ENCODE measurements around the gene CFAP74.

Gene CFAP74

DNA sequence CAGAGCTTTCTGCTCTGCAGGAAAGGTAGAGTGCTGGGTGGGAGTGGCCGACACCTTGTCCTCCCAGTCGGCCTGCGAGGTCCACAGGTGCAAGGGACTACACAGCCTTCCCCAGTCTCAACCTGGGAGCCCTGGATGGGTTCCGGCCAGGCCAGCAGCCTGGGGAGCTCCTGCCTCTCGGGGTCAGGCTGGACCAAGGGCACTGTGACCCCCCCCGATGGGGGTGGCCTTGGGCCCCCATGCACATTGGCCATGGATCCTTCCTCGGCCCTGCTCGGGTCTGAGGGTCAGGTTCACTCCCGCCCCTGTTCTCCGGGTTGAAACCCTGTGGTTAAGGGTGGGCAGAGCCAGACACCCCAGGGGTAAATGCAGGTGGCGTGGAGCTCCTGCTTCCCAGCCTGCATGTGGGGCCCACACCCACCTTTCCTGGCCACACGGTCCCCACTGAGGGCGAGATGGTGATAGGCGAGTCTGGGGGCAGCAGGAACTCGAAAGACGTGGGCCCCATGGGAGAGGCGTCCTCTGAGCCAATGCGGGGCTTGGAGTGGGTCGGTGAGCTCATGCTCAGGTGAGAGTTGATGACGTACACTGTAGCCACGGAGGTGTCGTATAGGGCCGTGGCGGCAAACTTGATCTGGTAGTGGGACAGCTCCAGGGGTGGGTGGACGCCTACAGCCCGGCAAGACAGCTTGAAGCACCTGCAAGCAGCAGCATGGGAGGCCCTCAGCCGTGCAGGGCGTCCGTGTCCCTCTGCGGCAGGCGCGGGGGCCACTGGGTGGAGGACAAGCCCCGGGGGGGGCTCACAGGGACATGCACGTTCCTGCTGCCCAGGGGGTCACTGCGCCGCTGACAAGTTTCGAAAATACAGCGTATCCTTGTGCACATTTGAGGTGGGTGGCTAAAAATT is 73.7 kb downstream of the CFAP74 start:
- no peak for DNase-seq (ENCODE audit: low read depth)

DNA sequence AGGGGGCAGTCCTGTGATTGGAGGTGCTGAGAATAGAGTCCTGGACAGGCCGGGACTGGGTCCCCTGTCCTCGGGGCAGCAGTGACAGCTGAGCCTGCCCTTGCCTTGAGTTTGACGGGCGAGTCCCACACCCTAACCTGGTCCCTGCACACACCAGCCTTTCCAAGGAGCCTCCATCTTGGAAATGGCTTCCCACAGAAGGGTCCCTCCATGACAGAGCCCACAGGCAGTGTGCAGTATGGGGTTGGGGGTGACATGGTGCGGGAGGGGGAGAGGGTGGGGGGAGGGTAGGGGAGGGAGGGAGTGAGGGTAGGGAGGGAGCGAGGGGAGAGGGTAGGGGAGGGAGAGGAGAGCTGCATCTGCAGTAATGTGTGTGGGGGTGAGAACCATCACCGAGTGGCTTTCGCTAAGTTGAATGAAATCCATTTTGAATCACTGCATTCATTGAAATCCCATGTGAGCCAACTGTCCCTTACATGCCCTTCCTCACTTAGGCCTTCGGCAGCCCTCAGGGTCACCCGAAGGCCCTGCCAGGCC is 74.4 kb downstream of the CFAP74 start:
- DNase-seq (ENCODE audit: low read depth), result no peak

GRCh38 chr1:1928231-1929101 is 75.1 kb downstream of the CFAP74 start:
- no peak for DNase-seq (ENCODE audit: low read depth)

- no peak for DNase-seq (ENCODE audit: low read depth)
These were observed 75.8 kb downstream of the CFAP74 start for GRCh38 chr1:1927751-1928150.

GRCh38 chr1:1926886-1927660 is 76.5 kb downstream of the CFAP74 start:
- DNase-seq (ENCODE audit: low read depth), result no peak

DNA sequence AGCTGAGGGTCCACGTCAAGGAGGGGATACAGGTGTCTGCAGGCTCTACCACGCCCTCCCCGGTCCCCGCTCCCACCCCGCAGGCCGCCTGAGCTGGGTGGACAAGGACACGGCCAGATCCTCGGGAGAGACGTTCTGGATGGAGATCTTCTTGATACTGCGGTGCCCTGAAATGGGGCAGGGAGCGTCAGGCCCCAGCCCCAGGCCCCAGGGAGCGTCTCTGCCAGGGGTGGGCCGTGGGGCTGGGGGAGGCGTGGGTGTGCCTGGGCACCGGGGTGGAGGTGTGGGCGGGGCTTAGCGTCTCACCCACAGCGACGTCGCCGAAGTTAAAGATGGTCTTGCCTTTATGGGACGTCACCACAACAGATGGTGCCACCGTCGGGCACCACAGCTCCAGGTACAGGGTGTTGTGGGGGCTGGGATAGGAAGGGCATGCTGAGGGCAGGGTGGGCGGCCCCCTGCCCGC is 77.2 kb downstream of the CFAP74 start:
- DNase-seq (ENCODE audit: low read depth), result no peak

- no peak for DNase-seq (ENCODE audit: low read depth)
These were observed 77.9 kb downstream of the CFAP74 start for GRCh38 chr1:1925437-1926345.

- no peak for DNase-seq (ENCODE audit: low read depth)
These were observed 78.7 kb downstream of the CFAP74 start for GRCh38 chr1:1924849-1925248.

DNA sequence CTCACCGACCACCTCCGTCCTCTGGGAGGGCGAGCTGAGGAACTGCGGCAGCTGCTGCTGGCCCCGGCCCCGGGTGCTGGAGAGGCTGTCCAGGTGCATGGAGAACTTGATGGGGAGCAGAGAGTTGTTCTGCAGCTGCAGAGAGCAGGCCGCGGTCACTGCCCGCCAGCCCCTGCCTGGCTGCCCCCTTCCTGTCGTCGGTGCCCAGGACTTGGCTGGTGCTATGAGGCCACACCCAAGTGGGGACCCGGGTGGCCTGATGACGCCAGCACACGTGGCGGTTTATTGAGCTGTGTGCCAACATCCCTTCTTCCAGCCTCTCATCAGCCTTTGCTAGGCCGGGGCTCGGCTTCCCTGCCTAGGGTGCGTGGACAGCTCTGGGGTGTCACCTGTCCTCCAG is 79.2 kb downstream of the CFAP74 start:
- DNase-seq (ENCODE audit: low read depth), result no peak

DNA sequence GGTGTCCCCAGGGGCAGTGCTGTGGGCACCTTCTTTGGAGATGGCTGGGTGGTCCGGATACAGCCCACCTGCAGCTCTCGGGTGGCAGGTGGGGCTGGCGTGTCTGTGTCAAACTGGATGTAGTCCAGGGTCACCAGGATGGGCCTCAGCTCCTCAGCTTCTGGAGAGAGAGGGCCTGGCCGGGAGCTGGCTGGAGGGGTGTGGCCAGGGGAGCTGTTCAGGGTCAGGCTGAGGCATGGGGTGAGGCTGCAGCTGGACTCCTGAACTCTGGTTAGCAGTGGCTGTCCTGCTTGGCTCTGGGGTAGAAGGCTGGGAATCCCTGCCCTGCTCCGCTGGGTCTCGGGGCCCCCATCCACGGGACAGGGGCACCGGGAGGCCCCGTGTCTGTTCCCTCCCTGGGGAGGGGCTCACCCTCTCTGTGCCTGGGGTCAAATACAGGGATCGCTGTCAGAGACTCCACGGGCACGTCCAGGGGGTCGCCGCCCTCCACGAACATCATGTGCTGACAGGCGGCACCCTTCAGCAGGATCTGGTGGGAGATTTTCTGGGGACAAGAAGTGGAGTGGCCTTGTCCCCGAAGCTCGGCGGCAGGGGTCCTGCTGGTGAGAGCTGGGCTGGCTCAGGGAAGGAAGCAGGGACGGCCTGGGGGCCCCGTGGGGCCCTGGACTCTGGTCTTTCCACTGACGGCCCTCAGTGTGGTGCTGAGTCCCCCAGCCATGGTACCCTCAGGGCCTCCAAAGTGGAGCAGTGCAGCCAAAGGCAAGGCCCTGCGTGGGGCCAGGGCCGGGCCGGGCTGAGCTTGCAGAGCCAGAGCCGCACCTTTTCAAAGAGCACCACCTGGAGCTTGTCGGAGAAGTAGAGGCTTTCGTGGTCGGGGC is 80.4 kb downstream of the CFAP74 start:
- no peak for DNase-seq (ENCODE audit: low read depth)

GRCh38 chr1:1922702-1922955 is 81.0 kb downstream of the CFAP74 start:
- DNase-seq (ENCODE audit: low read depth), result no peak

GRCh38 chr1:1921901-1922701 is 81.5 kb downstream of the CFAP74 start:
- DNase-seq (ENCODE audit: low read depth), result no peak

GRCh38 chr1:1921459-1921862 is 82.1 kb downstream of the CFAP74 start:
- DNase-seq (ENCODE audit: low read depth), result no peak

GRCh38 chr1:1920608-1921458 is 82.8 kb downstream of the CFAP74 start:
- DNase-seq (ENCODE audit: low read depth), result no peak

DNA sequence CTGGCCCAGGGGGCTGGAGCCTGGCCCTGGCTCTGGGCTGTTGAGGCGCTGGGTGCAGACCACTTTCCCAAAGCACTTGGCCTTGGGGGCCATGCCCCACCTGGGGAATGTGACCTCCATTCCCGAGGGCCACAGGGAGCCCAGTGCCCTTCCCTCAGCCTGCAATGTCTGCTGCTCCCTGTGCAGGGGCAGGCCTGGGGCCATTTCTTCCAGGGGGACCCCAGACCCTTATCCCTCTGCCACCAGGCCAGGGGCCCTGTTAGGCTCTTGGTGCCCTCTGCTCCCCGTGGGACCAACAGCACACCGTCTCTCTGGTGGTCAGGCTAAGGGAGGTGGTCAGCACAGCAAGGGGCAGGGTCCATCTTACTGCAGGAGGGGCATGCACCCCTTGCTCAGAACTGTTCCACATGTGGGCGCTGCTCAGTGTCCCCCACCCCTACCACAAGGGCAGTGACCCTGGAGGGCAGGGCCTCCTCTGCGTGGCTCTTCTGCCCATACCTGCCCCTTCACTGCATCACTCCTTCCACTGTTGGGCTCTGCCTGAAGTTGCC is 83.5 kb downstream of the CFAP74 start:
- no peak for DNase-seq (ENCODE audit: low read depth)

- DNase-seq (ENCODE audit: low read depth), result peak; percentile 96
These were observed 84.1 kb downstream of the CFAP74 start for GRCh38 chr1:1919304-1920056.

GRCh38 chr1:1918901-1919303 is 84.7 kb downstream of the CFAP74 start, which contains the start of gene TMEM52:
TSS of gene TMEM52 (minus strand) at chr1:1919279. CDS start at chr1:1919265, 14 bp downstream.
- no peak for DNase-seq (ENCODE audit: low read depth)

Measured in EH (cell line).